Panc1 (cell line): ENCODE measurements around the gene CLEC17A.

Source experiments
- CTCF ChIP-seq: fragments of 450-650 bp; IDR thresholded peaks from 2 replicates; pipeline ENCODE4 v1.5.1; 2017; ENCODE audit warnings: mild to moderate bottlenecking
- POLR2AphosphoS5 ChIP-seq: IDR thresholded peaks from 2 replicates; pipeline ENCODE4 v1.6.1; 2012; ENCODE audit warnings: mild to moderate bottlenecking, low read depth, low read length, moderate library complexity
- REST ChIP-seq, 2 experiments: IDR thresholded peaks; 2 replicates each; pipeline ENCODE4 v1.6.1; 2011 to 2012; ENCODE audit warnings: low read depth in 2 of 2, control low read depth in 1 of 2, low read length in 1 of 2, mild to moderate bottlenecking in 1 of 2, moderate library complexity in 1 of 2; ENCODE audit not compliant: insufficient read depth in 1 of 2

GRCh38 chr19:14558370-14559066 lies 24.4 kb upstream of the CLEC17A start:
- TF ChIP-seq CTCF (no peak), REST (IDR thresholded peaks at IDR 0.05; ENCODE audit: insufficient read depth in 1 of 2, low read depth in 2 of 2, low read length in 1 of 2) (no peak), POLR2AphosphoS5 (no peak)
